ENCODE results near the gene PRMT1.
"Not testable (repeated sequence)": the region's sequence is repeated elsewhere in the genome, so short reads cannot be mapped to it uniquely, and the experiment has no call there.

Gene PRMT1

GRCh38 chr19:49712397-49712859 lies 35.4 kb downstream of the PRMT1 start:
- TF ChIP-seq CTCF (IDR thresholded peaks at IDR 0.05; ENCODE audit: low read depth, low read length): no peak
- H3K4me3 ChIP-seq (replicated peaks in 1 of 2; ENCODE audit: low read depth in 2 of 2, low read length in 2 of 2): peak overlapping the region in 1 of 2 donors; percentile 21
- DNase-seq (ENCODE audit: low read depth in 2 of 2): peak; percentile 81 to 83

DNA sequence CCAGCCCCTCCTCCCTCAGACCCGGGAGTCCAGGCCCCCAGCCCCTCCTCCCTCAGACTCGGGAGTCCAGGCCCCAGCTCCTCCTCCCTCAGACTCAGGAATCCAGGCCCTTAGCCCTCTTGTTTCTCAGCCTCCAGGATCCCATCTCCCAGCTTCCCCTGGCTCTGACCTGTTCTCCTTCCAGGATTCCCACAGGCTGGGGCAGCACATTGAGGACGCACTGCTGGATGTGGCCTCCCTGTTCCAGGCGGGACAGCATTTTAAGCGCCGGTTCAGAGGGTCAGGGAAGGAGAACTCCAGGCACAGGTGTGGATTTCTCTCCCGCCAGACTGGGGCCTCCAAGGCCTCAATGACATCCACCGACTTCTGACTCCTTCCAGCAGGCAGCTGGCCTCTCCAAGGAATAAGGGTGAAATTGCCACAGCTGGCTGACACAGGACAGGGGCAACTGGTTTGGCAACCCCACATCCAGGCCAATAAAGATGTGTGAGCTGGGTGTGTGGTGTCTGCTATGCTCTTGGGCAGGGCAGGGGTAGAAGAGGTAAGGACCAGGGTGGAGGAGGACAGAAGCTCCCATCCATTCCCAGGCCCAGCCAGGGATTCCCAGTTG lies 36.3 kb downstream of the PRMT1 start:
- H3K4me3 ChIP-seq (replicated peaks in 1 of 2; ENCODE audit: low read depth in 2 of 2, low read length in 2 of 2): no peak overlapping the region
- DNase-seq (ENCODE audit: low read depth in 2 of 2): no peak
- TF ChIP-seq CTCF (IDR thresholded peaks at IDR 0.05; ENCODE audit: low read depth, low read length): no peak

DNA sequence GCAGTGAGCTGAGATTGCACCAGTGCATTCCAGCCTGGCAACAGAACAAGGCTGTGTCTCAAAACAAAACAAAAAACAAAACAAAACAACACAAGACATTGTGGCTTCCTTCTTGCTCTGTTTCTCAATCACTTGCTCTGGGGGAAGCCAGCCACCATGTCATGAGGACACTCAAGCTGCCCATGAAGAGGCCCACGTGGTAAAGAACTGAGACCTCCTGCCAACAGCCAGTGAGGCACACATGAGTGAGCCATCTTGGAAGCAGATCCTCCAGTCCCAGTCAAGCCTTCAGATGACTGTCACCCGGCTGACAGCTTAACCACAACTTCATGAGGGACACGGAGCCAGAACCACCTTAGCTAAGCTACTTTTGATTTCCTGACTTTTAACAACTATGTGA lies 39.1 kb downstream of the PRMT1 start:
- no peak overlapping the region for H3K4me3 ChIP-seq (replicated peaks in 1 of 2; ENCODE audit: low read depth in 2 of 2, low read length in 2 of 2)
- TF ChIP-seq CTCF (IDR thresholded peaks at IDR 0.05; ENCODE audit: low read depth, low read length): no peak
- DNase-seq (ENCODE audit: low read depth in 2 of 2): peak in 1 of 2 donors; percentile 11

GRCh38 chr19:49718511-49718910 lies 41.4 kb downstream of the PRMT1 start:
- TF ChIP-seq CTCF (IDR thresholded peaks at IDR 0.05; ENCODE audit: low read depth, low read length): no peak
- DNase-seq (ENCODE audit: low read depth in 2 of 2): peak; percentile 24 to 82
- H3K4me3 ChIP-seq (replicated peaks in 1 of 2; ENCODE audit: low read depth in 2 of 2, low read length in 2 of 2): no peak overlapping the region

DNA sequence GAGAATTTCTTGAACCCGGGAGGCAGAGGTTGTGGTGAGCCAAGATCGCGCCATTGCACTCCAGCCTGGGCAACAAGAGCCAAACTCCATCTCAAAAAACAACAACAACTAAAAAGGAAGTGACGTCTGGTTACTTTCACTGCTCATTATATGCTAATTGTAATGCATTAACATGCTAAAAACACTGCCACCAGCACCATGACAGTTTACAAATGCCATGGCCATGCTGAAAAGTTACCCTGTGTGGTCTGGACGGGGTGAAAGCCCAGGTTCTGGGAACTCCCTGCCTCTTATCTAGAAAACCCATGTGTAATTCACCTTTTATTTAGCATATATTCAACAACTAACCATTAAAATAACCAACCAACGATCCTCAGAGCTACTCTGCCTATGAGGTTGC lies 41.9 kb downstream of the PRMT1 start:
- DNase-seq (ENCODE audit: low read depth in 2 of 2): no peak
- TF ChIP-seq CTCF (IDR thresholded peaks at IDR 0.05; ENCODE audit: low read depth, low read length): no peak
- no peak overlapping the region for H3K4me3 ChIP-seq (replicated peaks in 1 of 2; ENCODE audit: low read depth in 2 of 2, low read length in 2 of 2)

DNA sequence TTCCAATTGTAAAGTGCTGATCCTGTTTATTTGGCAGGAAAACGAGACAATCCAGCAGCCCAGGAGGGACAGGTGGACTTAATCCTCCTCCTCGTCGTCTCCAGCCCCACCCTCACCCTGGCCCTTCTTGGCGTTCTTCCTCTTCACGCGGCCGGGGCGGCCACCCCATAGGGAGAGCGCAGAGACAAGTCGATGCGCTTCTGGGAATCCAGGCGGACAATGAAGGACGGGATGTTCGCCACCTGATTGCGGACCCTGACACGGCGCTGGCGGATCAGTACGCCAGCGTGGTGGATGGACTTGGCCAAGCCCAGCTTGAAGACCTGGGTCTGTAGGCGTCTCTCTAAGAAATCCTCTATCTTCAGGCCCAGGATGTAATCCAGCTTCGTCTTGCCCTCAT lies 42.3 kb downstream of the PRMT1 start:
- not testable (repeated sequence) for H3K4me3 ChIP-seq (replicated peaks in 1 of 2; ENCODE audit: low read depth in 2 of 2, low read length in 2 of 2); DNase-seq (ENCODE audit: low read depth in 2 of 2)

- peak; percentile 65 to 76 for DNase-seq (ENCODE audit: low read depth in 2 of 2)
- no peak for TF ChIP-seq CTCF (IDR thresholded peaks at IDR 0.05; ENCODE audit: low read depth, low read length)
- H3K4me3 ChIP-seq (replicated peaks in 1 of 2; ENCODE audit: low read depth in 2 of 2, low read length in 2 of 2): no peak overlapping the region
These were observed 50.4 kb downstream of the PRMT1 start for GRCh38 chr19:49727217-49728030.

Measured in cardiac fibroblast (primary cell).